WTC11 (cell line): ENCODE data around the gene MAEA.
A peak's percentile ranks its signal among the peaks of the same experiment; 100 is the strongest.

Experiments used
- AFF4 ChIP-seq: sonication (generic); formaldehyde crosslinking; IDR thresholded peaks from 2 replicates; pipeline ENCODE4 v1.8.1; 2023; ENCODE audit warnings: mild to moderate bottlenecking, missing genetic modification reagents, borderline replicate concordance
- CTCF ChIP-seq: fragments of 200-600 bp; IDR thresholded peaks from 2 replicates; pipeline ENCODE4 v1.8.0; 2022; ENCODE audit warnings: antibody characterized with exemption
- HMGA2 ChIP-seq: fragments of 250-450 bp; sonication (Bioruptor Pico); IDR thresholded peaks from 2 replicates; pipeline ENCODE4 v1.4.0; 2021; ENCODE audit warnings: mild to moderate bottlenecking, moderate library complexity
- IRF1 ChIP-seq: sonication (generic); formaldehyde crosslinking; IDR thresholded peaks from 2 replicates; pipeline ENCODE4 v1.8.0; 2023; ENCODE audit warnings: missing genetic modification reagents
- MAX ChIP-seq: sonication (generic); formaldehyde crosslinking; IDR thresholded peaks from 2 replicates; pipeline ENCODE4 v1.8.0; 2022; ENCODE audit warnings: mild to moderate bottlenecking, missing genetic modification reagents
- PRDM15 ChIP-seq: sonication (generic); formaldehyde crosslinking; IDR thresholded peaks from 2 replicates; pipeline ENCODE4 v1.8.0; 2022; ENCODE audit warnings: missing genetic modification reagents
- SMAD3 ChIP-seq: sonication (generic); formaldehyde crosslinking; IDR thresholded peaks from 2 replicates; pipeline ENCODE4 v1.8.0; 2022; ENCODE audit warnings: missing genetic modification reagents, mild to moderate bottlenecking, borderline replicate concordance
- ZBTB21 ChIP-seq: sonication (generic); formaldehyde crosslinking; IDR thresholded peaks from 2 replicates; pipeline ENCODE4 v1.8.1; 2023; ENCODE audit warnings: mild to moderate bottlenecking, missing genetic modification reagents, borderline replicate concordance
- ZNF416 ChIP-seq: fragments of 250-450 bp; sonication (Bioruptor Pico); IDR thresholded peaks from 2 replicates; pipeline ENCODE4 v1.9.0; 2021; ENCODE audit warnings: mild to moderate bottlenecking, inconsistent platforms
- ZNF423 ChIP-seq: fragments of 250-450 bp; sonication (Bioruptor Pico); IDR thresholded peaks from 2 replicates; pipeline ENCODE4 v2.1.2; 2022; ENCODE audit warnings: mild to moderate bottlenecking, moderate library complexity

GRCh38 chr4:1309261-1310010, 19.7 kb downstream of the MAEA start:
- TF ChIP-seq CTCF (no peak), AFF4 (CRISPR knock-in tag) (no peak), ZBTB21 (0 out of 2 replicates have a peak, but pooled peaks have one; percentile 43), IRF1 (CRISPR knock-in tag) (no peak), ZNF416 (CRISPR knock-in tag) (0 out of 2 replicates have a peak, but pooled peaks have one; percentile 13), ZNF423 (CRISPR knock-in tag) (no peak), PRDM15 (CRISPR knock-in tag) (no peak), SMAD3 (no peak), MAX (CRISPR knock-in tag) (peak; percentile 59; the same call in 1 of the 2 replicates), HMGA2 (CRISPR knock-in tag) (no peak)
